ENCODE results near the gene TRAK2. TPM values are rescaled to one million over a fixed set of nuclear protein-coding genes. Genes with fewer than 3 reads are reported as not detected.
"Not testable (repeated sequence)": the region's sequence is repeated elsewhere in the genome, so short reads cannot be mapped to it uniquely, and the experiment has no call there.

Gene TRAK2
- total RNA-seq, 3 donors from 2014 or later (not counting 1 experiment from before 2014, with no cell fraction given) = 19.2 to 29.4 (median 26.2) TPM

DNA sequence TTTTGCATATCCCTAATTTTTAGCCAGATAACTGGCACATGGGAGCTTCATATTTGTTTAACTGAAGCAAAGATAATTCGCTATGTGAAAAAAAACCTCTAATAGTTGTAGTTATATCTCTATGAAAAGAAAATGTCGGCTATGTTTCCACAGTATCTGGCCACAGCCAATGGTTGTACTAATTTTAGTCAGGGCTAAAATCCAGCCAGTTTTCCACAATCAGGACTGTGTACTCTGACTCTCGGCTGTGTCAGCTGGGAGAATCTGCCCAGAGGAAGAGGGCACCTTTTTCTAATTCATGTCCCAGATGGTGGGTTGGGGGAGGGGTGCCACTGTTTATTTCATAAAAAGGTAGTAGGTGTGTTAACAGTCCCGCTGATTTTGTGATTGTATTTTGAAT is 39.0 kb upstream of the TRAK2 start:
- H3K27me3 ChIP-seq (ENCODE audit: control insufficient read depth, insufficient read depth, low read length) = no peaks in the 10 kb centered on the region
- H3K27ac Mint-ChIP-seq = no peak overlapping the region
- ATAC-seq (no peak), DNase-seq (no peak)
- H3K4me1 Mint-ChIP-seq = no peaks in the 10 kb centered on the region
- TF ChIP-seq, protein P1, sequence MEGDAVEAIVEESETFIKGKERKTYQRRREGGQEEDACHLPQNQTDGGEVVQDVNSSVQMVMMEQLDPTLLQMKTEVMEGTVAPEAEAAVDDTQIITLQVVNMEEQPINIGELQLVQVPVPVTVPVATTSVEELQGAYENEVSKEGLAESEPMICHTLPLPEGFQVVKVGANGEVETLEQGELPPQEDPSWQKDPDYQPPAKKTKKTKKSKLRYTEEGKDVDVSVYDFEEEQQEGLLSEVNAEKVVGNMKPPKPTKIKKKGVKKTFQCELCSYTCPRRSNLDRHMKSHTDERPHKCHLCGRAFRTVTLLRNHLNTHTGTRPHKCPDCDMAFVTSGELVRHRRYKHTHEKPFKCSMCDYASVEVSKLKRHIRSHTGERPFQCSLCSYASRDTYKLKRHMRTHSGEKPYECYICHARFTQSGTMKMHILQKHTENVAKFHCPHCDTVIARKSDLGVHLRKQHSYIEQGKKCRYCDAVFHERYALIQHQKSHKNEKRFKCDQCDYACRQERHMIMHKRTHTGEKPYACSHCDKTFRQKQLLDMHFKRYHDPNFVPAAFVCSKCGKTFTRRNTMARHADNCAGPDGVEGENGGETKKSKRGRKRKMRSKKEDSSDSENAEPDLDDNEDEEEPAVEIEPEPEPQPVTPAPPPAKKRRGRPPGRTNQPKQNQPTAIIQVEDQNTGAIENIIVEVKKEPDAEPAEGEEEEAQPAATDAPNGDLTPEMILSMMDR (IDR thresholded peaks at IDR 0.05) = no peak
- H3K36me3 ChIP-seq (ENCODE audit: control insufficient read depth, insufficient read depth, low read length) = no peaks in the 10 kb centered on the region
- intact Hi-C loops (cut with micrococcal nuclease) = no loop called here
- no peaks in the 10 kb centered on the region for H3K4me1 ChIP-seq (ENCODE audit: control insufficient read depth, insufficient read depth, low read length)
- no peaks in the 10 kb centered on the region for H3K36me3 Mint-ChIP-seq
- H3K9me3 ChIP-seq (ENCODE audit: control insufficient read depth, insufficient read depth, low read length) = no peaks in the 10 kb centered on the region
- H3K9me3 Mint-ChIP-seq = no peaks in the 10 kb centered on the region
- H3K27me3 Mint-ChIP-seq (ENCODE audit: low read depth in 2 of 2) = peaks cover 6 to 22% of the 10 kb centered on the region in 2 donors
- no peak overlapping the region for H3K4me3 Mint-ChIP-seq
- H3K4me3 ChIP-seq (ENCODE audit: low read length) = no peak overlapping the region
- WGBS (ENCODE audit: insufficient coverage) = 93% methylated on average over 4 of the region's 4 CpGs
- H3K27ac ChIP-seq (ENCODE audit: low read length) = no peak overlapping the region

GRCh38 chr2:201484805-201485204 is 33.5 kb upstream of the TRAK2 start:
- peaks cover 0 to 6% of the 10 kb centered on the region in 2 donors for H3K27me3 Mint-ChIP-seq (ENCODE audit: low read depth in 2 of 2)
- no peak overlapping the region for H3K27ac ChIP-seq (ENCODE audit: low read length)
- no peaks in the 10 kb centered on the region for H3K36me3 Mint-ChIP-seq
- no peaks in the 10 kb centered on the region for H3K9me3 Mint-ChIP-seq
- no peaks in the 10 kb centered on the region for H3K36me3 ChIP-seq (ENCODE audit: control insufficient read depth, insufficient read depth, low read length)
- DNase-seq (no peak), ATAC-seq (no peak)
- 68% methylated on average over 4 of the region's 4 CpGs for WGBS (ENCODE audit: insufficient coverage)
- no peaks in the 10 kb centered on the region for H3K9me3 ChIP-seq (ENCODE audit: control insufficient read depth, insufficient read depth, low read length)
- intact Hi-C loops (cut with micrococcal nuclease) = no loop called here
- TF ChIP-seq, protein P1 (IDR thresholded peaks at IDR 0.05) = no peak
- no peak overlapping the region for H3K4me3 Mint-ChIP-seq
- H3K4me3 ChIP-seq (ENCODE audit: low read length) = no peak overlapping the region
- no peaks in the 10 kb centered on the region for H3K4me1 Mint-ChIP-seq
- H3K4me1 ChIP-seq (ENCODE audit: control insufficient read depth, insufficient read depth, low read length) = no peaks in the 10 kb centered on the region
- no peak overlapping the region for H3K27ac Mint-ChIP-seq
- H3K27me3 ChIP-seq (ENCODE audit: control insufficient read depth, insufficient read depth, low read length) = no peaks in the 10 kb centered on the region

- H3K4me3 ChIP-seq (ENCODE audit: low read length); H3K4me1 ChIP-seq (ENCODE audit: control insufficient read depth, insufficient read depth, low read length); H3K9me3 Mint-ChIP-seq; H3K27ac Mint-ChIP-seq; intact Hi-C loops (cut with micrococcal nuclease); ATAC-seq; H3K9me3 ChIP-seq (ENCODE audit: control insufficient read depth, insufficient read depth, low read length); H3K27me3 Mint-ChIP-seq (ENCODE audit: low read depth in 2 of 2); DNase-seq; H3K27ac ChIP-seq (ENCODE audit: low read length); H3K4me1 Mint-ChIP-seq; H3K4me3 Mint-ChIP-seq; H3K36me3 ChIP-seq (ENCODE audit: control insufficient read depth, insufficient read depth, low read length); H3K27me3 ChIP-seq (ENCODE audit: control insufficient read depth, insufficient read depth, low read length); H3K36me3 Mint-ChIP-seq: not testable (repeated sequence)
- WGBS (ENCODE audit: insufficient coverage) = 93% methylated on average over 3 of the region's 4 CpGs
Measured at GRCh38 chr2:201483758-201484157, 32.5 kb upstream of the TRAK2 start.

GRCh38 chr2:201483342-201483741 is 32.1 kb upstream of the TRAK2 start:
- Mint-ChIP-seq H3K9me3 (no peaks in the 10 kb centered on the region), H3K4me1 (no peaks in the 10 kb centered on the region), H3K36me3 (no peaks in the 10 kb centered on the region), H3K4me3 (no peak overlapping the region), H3K27me3 (ENCODE audit: low read depth in 2 of 2) (peaks cover 0 to 6% of the 10 kb centered on the region in 2 donors), H3K27ac (no peak overlapping the region)
- TF ChIP-seq, protein P1 (IDR thresholded peaks at IDR 0.05) = no peak
- Histone ChIP-seq H3K4me3 (ENCODE audit: low read length) (no peak overlapping the region), H3K27me3 (ENCODE audit: control insufficient read depth, insufficient read depth, low read length) (no peaks in the 10 kb centered on the region), H3K36me3 (ENCODE audit: control insufficient read depth, insufficient read depth, low read length) (peaks cover under 1% of the 10 kb centered on the region), H3K27ac (ENCODE audit: low read length) (no peak overlapping the region), H3K9me3 (ENCODE audit: control insufficient read depth, insufficient read depth, low read length) (no peaks in the 10 kb centered on the region), H3K4me1 (ENCODE audit: control insufficient read depth, insufficient read depth, low read length) (no peaks in the 10 kb centered on the region)
- intact Hi-C loops (cut with micrococcal nuclease) = no loop called here
- ATAC-seq (no peak), DNase-seq (no peak)
- 0% methylated on average over 1 of the region's 1 CpG for WGBS (ENCODE audit: insufficient coverage)
